Neural cell (in vitro differentiated cells): ENCODE measurements around the gene CBLB. TPM values are rescaled to one million over a fixed set of nuclear protein-coding genes. Genes with fewer than 3 reads are reported as not detected.

ENCODE experiments used
- H2AFZ ChIP-seq: fragments of 200-600, 300-800 bp; sonication (generic), shearing (Covaris generic); 2 replicates; pipeline ENCODE4 v1.6.0; 2014; ENCODE audit warnings: low read depth, mild to moderate bottlenecking, antibody characterized with exemption, low read length, moderate library complexity
- H3F3A ChIP-seq: fragments of 200-600 bp; shearing (Covaris generic); 2 replicates; pipeline ENCODE4 v1.6.1; 2016; ENCODE audit warnings: mild to moderate bottlenecking, moderate library complexity, mixed read lengths, antibody characterized with exemption, low read length; ENCODE audit not compliant: insufficient read depth, poor library complexity, severe bottlenecking
- H3K27ac ChIP-seq: fragments of 200-600, 300-800 bp; sonication (generic), shearing (Covaris generic); 2 replicates; pipeline ENCODE4 v1.5.1; 2014; ENCODE audit warnings: mild to moderate bottlenecking, low read length, moderate library complexity
- H3K27me3 ChIP-seq: fragments of 300-800, 200-600 bp; sonication (generic), shearing (Covaris generic); 2 replicates; pipeline ENCODE4 v1.6.0; 2014; ENCODE audit warnings: mild to moderate bottlenecking, low read depth, low read length, moderate library complexity; ENCODE audit not compliant: insufficient read depth
- H3K36me3 ChIP-seq: fragments of 300-800, 200-600 bp; sonication (generic), shearing (Covaris generic); 2 replicates; pipeline ENCODE4 v1.5.1; 2014; ENCODE audit warnings: mild to moderate bottlenecking, antibody characterized with exemption, low read length, moderate library complexity; ENCODE audit not compliant: insufficient read depth
- H3K4me2 ChIP-seq: fragments of 300-800, 200-600 bp; sonication (generic), shearing (Covaris generic); 2 replicates; pipeline ENCODE4 v1.6.0; 2014; ENCODE audit warnings: mild to moderate bottlenecking, low read length
- H3K4me3 ChIP-seq: fragments of 300-800, 200-600 bp; sonication (generic), shearing (Covaris generic); 2 replicates; pipeline ENCODE4 v1.5.1; 2014; ENCODE audit warnings: mild to moderate bottlenecking, low read length, moderate library complexity
- H3K79me2 ChIP-seq: fragments of 200-600 bp; shearing (Covaris generic); replicated peaks from 2 replicates; pipeline ENCODE4 v1.6.0; 2014; ENCODE audit warnings: mild to moderate bottlenecking, low read length, moderate library complexity; ENCODE audit not compliant: insufficient read depth
- H3K9ac ChIP-seq: fragments of 300-800, 200-600 bp; sonication (generic), shearing (Covaris generic); 2 replicates; pipeline ENCODE4 v1.6.1; 2016; ENCODE audit warnings: mild to moderate bottlenecking, low read length, mixed read lengths
- H3K9me2 ChIP-seq: fragments of 200-600 bp; shearing (Covaris generic); 2 replicates; pipeline ENCODE4 v1.6.1; 2016; ENCODE audit warnings: mild to moderate bottlenecking, low read length, mixed read lengths; ENCODE audit not compliant: insufficient read depth
- H3K9me3 ChIP-seq: fragments of 200-600, 300-800 bp; sonication (generic), shearing (Covaris generic); 2 replicates; pipeline ENCODE4 v1.6.1; 2016; ENCODE audit warnings: mild to moderate bottlenecking, mixed run types, low read length, moderate library complexity, mixed read lengths
- H4K20me1 ChIP-seq: fragments of 200-600 bp; shearing (Covaris generic); 2 replicates; pipeline ENCODE4 v1.6.1; 2016; ENCODE audit warnings: mild to moderate bottlenecking, mixed run types; ENCODE audit not compliant: insufficient read depth
- CTCF ChIP-seq: fragments of 450-650 bp; IDR thresholded peaks from 2 replicates; pipeline ENCODE4 v1.5.1; 2014; ENCODE audit warnings: antibody characterized with exemption, mild to moderate bottlenecking, moderate library complexity; ENCODE audit not compliant: poor library complexity, severe bottlenecking
- EP300 ChIP-seq: fragments of 450-650 bp; conservative IDR thresholded peaks from 2 replicates; pipeline ENCODE4 v1.6.1; 2014; ENCODE audit warnings: antibody characterized with exemption, mild to moderate bottlenecking, moderate library complexity; ENCODE audit not compliant: poor library complexity, severe bottlenecking
- EZH2 ChIP-seq: fragments of 200-600, 300-800 bp; shearing (Covaris generic), sonication (generic); IDR thresholded peaks from 2 replicates; pipeline ENCODE4 v1.6.1; 2014; ENCODE audit warnings: antibody characterized with exemption, low read length, borderline replicate concordance, mild to moderate bottlenecking; ENCODE audit not compliant: insufficient read depth, poor library complexity, severe bottlenecking
- MXI1 ChIP-seq: fragments of 450-650 bp; conservative IDR thresholded peaks from 2 replicates; pipeline ENCODE4 v1.6.1; 2014; ENCODE audit warnings: antibody characterized with exemption, mild to moderate bottlenecking; ENCODE audit not compliant: poor library complexity, severe bottlenecking
- POLR2AphosphoS5 ChIP-seq: IDR thresholded peaks from 2 replicates; pipeline ENCODE4 v1.6.1; 2012
- RAD21 ChIP-seq: fragments of 450-650 bp; conservative IDR thresholded peaks from 2 replicates; pipeline ENCODE4 v1.6.1; 2014; ENCODE audit warnings: antibody characterized with exemption, mild to moderate bottlenecking, moderate library complexity
- REST ChIP-seq: IDR thresholded peaks from 2 replicates; pipeline ENCODE4 v1.6.1; 2012; ENCODE audit warnings: borderline replicate concordance
- SMC3 ChIP-seq: fragments of 450-650 bp; conservative IDR thresholded peaks from 2 replicates; pipeline ENCODE4 v1.6.1; 2014; ENCODE audit warnings: antibody characterized with exemption, mild to moderate bottlenecking, moderate library complexity; ENCODE audit not compliant: poor library complexity
- TAF1 ChIP-seq: IDR thresholded peaks from 2 replicates; pipeline ENCODE4 v1.6.1; 2012; ENCODE audit warnings: low read depth
- polyA plus RNA-seq: library from polyadenylated mRNA; depleted of rRNA; stranded (reverse); fragments of >200 nt; gene quantifications from 2 replicates; pipeline ENCODE4 v1.2.3, GENCODE V29; 2014

CBLB gene
- polyA plus RNA-seq, 1 donor from 2014 or later = 36.4 TPM

- H3K4me2 ChIP-seq = no peak overlapping the region
- H2AFZ ChIP-seq = no peak overlapping the region
- no peaks in the 10 kb centered on the region for H3F3A ChIP-seq
- no peaks in the 10 kb centered on the region for H3K27me3 ChIP-seq
- H4K20me1 ChIP-seq = no peaks in the 10 kb centered on the region
- H3K9ac ChIP-seq = no peak overlapping the region
- no peaks in the 10 kb centered on the region for H3K79me2 ChIP-seq
- no peaks in the 10 kb centered on the region for H3K36me3 ChIP-seq
- no peaks in the 10 kb centered on the region for H3K9me2 ChIP-seq
- no peak overlapping the region for H3K4me3 ChIP-seq
- TF ChIP-seq TAF1 (no peak), RAD21 (no peak), EZH2 (no peak), CTCF (no peak), SMC3 (no peak), POLR2AphosphoS5 (no peak), EP300 (no peak), REST (no peak), MXI1 (no peak)
- H3K27ac ChIP-seq = no peak overlapping the region
- H3K9me3 ChIP-seq = no peaks in the 10 kb centered on the region
Observed at GRCh38 chr3:105802118-105802706, 66.6 kb downstream of the CBLB start.

- H3K9ac ChIP-seq = no peak overlapping the region
- TF ChIP-seq MXI1 (no peak), CTCF (no peak), REST (no peak), POLR2AphosphoS5 (no peak)
- H3K4me2 ChIP-seq = no peak overlapping the region
Observed at GRCh38 chr3:105801397-105801796, 67.4 kb downstream of the CBLB start.

More at GRCh38 chr3:105801397-105801796, 67.4 kb downstream of the CBLB start:
- Histone ChIP-seq H3K27me3 (no peaks in the 10 kb centered on the region), H3K36me3 (no peaks in the 10 kb centered on the region), H4K20me1 (no peaks in the 10 kb centered on the region), H3K9me3 (no peaks in the 10 kb centered on the region), H3K79me2 (no peaks in the 10 kb centered on the region), H3K9me2 (no peaks in the 10 kb centered on the region), H3F3A (no peaks in the 10 kb centered on the region), H3K27ac (no peak overlapping the region), H2AFZ (no peak overlapping the region), H3K4me3 (no peak overlapping the region)
